ENCODE data around the gene ZNF335.
"Not testable (repeated sequence)": the region's sequence is repeated elsewhere in the genome, so short reads cannot be mapped to it uniquely, and the experiment has no call there.

ZNF335 gene

DNA sequence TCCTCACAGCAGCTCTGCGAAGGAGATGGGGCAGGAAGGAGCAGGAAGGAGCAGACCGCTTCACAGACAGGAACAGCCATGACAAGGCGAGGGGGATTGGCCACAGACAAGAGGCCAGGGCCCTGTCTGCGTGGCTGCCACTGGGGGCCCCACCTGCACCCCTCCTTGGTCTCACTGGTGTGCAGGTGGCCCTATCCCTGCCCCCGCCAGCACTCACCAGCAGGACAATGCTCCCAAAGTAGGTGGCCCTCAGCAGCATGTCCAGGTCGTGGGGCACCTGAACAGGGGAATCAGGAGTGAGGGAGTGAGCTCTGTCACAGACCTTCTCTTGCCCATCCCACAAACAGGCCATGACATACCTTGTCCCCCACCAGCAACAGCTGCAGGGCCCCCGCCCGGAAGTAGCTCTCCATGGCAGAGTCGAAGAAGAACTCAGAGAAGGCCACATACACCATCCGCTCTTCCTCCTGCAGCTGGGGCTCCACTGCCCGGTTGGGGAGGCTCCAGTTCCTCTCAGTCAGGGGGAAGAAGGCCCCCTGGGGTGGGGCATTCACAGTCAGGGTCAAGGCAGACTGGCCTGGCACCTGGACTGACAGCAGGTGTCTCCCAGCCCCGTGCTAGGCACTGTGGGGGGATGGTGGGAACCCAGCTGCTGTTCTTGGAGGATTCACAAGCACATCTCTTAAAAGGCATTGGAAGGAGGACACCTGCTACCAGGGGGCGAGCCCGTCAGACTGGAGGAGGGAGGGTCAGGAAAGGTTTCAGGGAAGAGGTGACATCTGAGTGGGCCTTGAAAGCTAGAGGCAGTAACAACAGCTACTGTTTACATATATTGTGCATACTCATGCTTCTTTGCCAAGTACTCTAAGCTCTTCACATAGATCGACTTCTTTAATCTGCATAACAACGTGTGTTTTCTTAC, 67.2 kb downstream of the ZNF335 start:
- Histone ChIP-seq H3K4me3 (ENCODE audit: insufficient read length, low read depth) (no peak overlapping the region), H3K27me3 (ENCODE audit: insufficient read depth, insufficient read length) (no peaks in the 10 kb centered on the region), H3K4me1 (ENCODE audit: insufficient read depth, insufficient read length) (peaks cover 10% of the 10 kb centered on the region), H3K9ac (ENCODE audit: insufficient read length, low read depth) (peak overlapping the region; percentile 0), H3K9me3 (ENCODE audit: insufficient read depth, low read length) (no peaks in the 10 kb centered on the region), H3K36me3 (ENCODE audit: insufficient read depth, insufficient read length, low read length) (peaks cover 90% of the 10 kb centered on the region)
- TF ChIP-seq SUZ12 (IDR thresholded peaks at IDR 0.05; ENCODE audit: extremely low read depth, insufficient read depth, insufficient read length) (no peak), ZNF274 (IDR thresholded peaks at IDR 0.05; ENCODE audit: low read depth, low read length) (no peak), YY1 (IDR thresholded peaks at IDR 0.05; ENCODE audit: insufficient read depth, insufficient read length) (no peak)
- no peak for DNase-seq (ENCODE audit: low read depth, low spot score)

DNA sequence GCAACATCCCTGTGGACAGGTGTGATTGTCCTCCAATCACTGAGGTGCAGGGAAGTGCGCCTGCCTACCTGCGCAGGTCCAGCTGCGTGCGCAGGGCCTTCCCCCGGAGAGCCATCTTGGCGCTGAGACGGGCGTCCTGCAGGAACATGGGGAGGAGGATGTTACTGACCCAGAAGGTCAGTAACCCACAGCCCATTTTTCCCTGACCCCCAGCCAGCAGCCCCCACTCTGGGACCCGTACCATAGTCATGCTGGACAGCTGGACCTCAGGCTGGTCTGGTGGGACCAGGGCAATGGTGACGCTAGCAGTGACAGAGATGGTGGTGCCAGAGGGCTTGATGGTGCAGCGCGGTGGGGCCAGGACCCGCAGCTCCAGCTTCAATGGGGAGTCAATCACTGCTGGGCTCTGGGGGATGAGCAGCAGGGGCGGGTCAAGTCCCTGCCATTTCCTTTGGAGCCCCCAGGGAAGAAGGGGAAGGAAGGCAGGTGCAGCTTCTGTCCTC, 69.8 kb downstream of the ZNF335 start:
- H3K36me3 ChIP-seq (ENCODE audit: insufficient read depth, insufficient read length, low read length): peaks cover 91% of the 10 kb centered on the region
- DNase-seq (ENCODE audit: low read depth, low spot score): no peak

DNA sequence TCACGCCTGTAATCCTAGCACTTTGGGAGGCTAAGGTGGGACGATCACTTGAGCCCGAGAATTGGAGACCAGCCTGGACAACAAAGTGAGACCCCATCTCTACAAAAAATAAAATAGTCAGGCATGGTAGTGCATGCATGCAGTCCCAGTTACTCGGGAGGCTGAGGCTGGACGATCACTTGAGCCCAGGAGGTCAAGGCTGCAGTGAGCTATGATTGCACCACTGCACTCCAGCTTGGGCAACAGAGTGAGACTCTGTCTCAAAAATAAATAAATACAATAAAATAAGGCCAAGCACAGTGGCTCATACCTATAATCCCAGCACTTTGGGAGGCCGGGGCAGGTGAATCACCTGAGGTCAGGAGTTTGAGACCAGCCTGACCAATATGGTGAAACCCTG, 70.7 kb downstream of the ZNF335 start:
- peaks cover 93% of the 10 kb centered on the region for H3K36me3 ChIP-seq (ENCODE audit: insufficient read depth, insufficient read length, low read length)
- H3K9me3 ChIP-seq (ENCODE audit: insufficient read depth, low read length): not testable (repeated sequence)

More for the DNA sequence above, 69.8 kb downstream of the ZNF335 start:
- Histone ChIP-seq H3K4me1 (ENCODE audit: insufficient read depth, insufficient read length) (peaks cover 7% of the 10 kb centered on the region), H3K27me3 (ENCODE audit: insufficient read depth, insufficient read length) (no peaks in the 10 kb centered on the region), H3K9ac (ENCODE audit: insufficient read length, low read depth) (no peak overlapping the region), H3K4me3 (ENCODE audit: insufficient read length, low read depth) (no peak overlapping the region), H3K9me3 (ENCODE audit: insufficient read depth, low read length) (no peaks in the 10 kb centered on the region)
- TF ChIP-seq YY1 (IDR thresholded peaks at IDR 0.05; ENCODE audit: insufficient read depth, insufficient read length): no peak
- no peak for TF ChIP-seq ZNF274 (IDR thresholded peaks at IDR 0.05; ENCODE audit: low read depth, low read length)
- no peak for TF ChIP-seq SUZ12 (IDR thresholded peaks at IDR 0.05; ENCODE audit: extremely low read depth, insufficient read depth, insufficient read length)

DNA sequence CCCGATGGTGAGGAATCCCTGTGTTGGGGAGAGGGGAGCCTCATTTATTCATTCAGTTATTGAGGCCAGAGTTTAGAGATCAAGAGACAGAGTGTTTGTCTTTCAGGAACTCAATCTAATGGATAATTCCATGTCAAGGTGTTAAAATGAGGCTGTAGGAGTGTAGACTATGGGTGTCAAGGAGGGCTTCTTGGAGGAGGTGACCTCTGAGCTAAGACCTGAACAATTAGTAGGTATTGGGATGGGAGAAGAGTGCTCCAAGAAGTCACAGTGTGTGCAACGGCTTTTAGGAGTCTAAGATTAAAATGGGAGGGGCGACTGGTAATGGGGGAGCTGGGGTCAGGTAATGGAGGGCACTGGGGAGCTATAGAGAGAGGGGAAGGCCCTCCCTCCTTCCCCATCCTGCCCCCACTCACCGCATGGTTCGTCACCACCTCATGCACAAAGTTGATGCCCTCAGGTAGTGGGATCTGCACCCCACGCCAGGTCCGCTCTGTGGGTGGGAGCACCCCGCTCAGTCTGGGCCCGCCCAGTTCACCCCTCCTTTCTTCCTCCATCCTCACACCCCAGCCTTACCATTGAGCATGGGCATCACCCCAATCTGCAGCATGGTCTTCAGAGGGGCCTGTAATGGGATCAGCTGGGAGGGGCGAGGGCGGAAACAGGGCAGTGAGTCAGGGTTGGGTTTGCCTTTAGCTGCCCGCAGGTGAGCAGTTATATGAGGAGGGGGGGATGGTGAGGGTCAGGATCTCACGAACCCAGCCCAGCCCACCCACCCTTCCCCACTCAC, 72.8 kb downstream of the ZNF335 start:
- Histone ChIP-seq H3K4me3 (ENCODE audit: insufficient read length, low read depth) (no peak overlapping the region), H3K27me3 (ENCODE audit: insufficient read depth, insufficient read length) (no peaks in the 10 kb centered on the region), H3K36me3 (ENCODE audit: insufficient read depth, insufficient read length, low read length) (peaks cover 88% of the 10 kb centered on the region), H3K9me3 (ENCODE audit: insufficient read depth, low read length) (no peaks in the 10 kb centered on the region), H3K4me1 (ENCODE audit: insufficient read depth, insufficient read length) (no peaks in the 10 kb centered on the region), H3K9ac (ENCODE audit: insufficient read length, low read depth) (no peak overlapping the region)
- DNase-seq (ENCODE audit: low read depth, low spot score): no peak
- TF ChIP-seq SUZ12 (IDR thresholded peaks at IDR 0.05; ENCODE audit: extremely low read depth, insufficient read depth, insufficient read length) (no peak), ZNF274 (IDR thresholded peaks at IDR 0.05; ENCODE audit: low read depth, low read length) (no peak)

More for the DNA sequence above, 70.7 kb downstream of the ZNF335 start:
- DNase-seq (ENCODE audit: low read depth, low spot score); H3K4me1 ChIP-seq (ENCODE audit: insufficient read depth, insufficient read length); H3K9ac ChIP-seq (ENCODE audit: insufficient read length, low read depth); H3K4me3 ChIP-seq (ENCODE audit: insufficient read length, low read depth); H3K27me3 ChIP-seq (ENCODE audit: insufficient read depth, insufficient read length): not testable (repeated sequence)
